HepG2 (cell line): ENCODE measurements around the gene ATP2A3. TPM values are rescaled to one million over a fixed set of nuclear protein-coding genes. Genes with fewer than 3 reads are reported as not detected.

Source experiments
- ATAC-seq: fragments of 200-7000 bp; cut with Tn5 transposase; 3 replicates; pipeline ENCODE4 v1.9.1; 2020; ENCODE audit warnings: mild to moderate bottlenecking, moderate library complexity
- BruUV-seq: library from RNA; stranded (reverse); fragments of 400-500 nt; replicated peaks from 2 replicates; lab custom pipeline; 2021; lab: Mats Ljungman, UMichigan
- CTCF ChIA-PET: fragments of 300-600 bp; formaldehyde crosslinking; extraction: SDS; loops from one replicate; lab custom pipeline; 2021; ENCODE audit warnings: low total read pairs, inconsistent platforms, low intra/inter-chr PET ratio; lab: Yijun Ruan, JAX
- POLR2A ChIA-PET: fragments of 350-600 bp; sonication (Branson Sonifier 250); formaldehyde crosslinking; loops from one replicate; lab custom pipeline; 2020; ENCODE audit warnings: antibody characterized with exemption, inconsistent platforms; lab: Yijun Ruan, JAX
- DNase-seq: peaks from one replicate; pipeline ENCODE4 v3.0.0-alpha.2; 2015; ENCODE audit warnings: low spot score
- FAIRE-seq: peaks from 3 replicates; lab custom pipeline; 2011; peaks lifted over from hg19 to GRCh38; lab: Jason Lieb, UNC
- H2AFZ ChIP-seq: one replicate; pipeline ENCODE4 v1.6.1; 2011; ENCODE audit warnings: low read length, inconsistent platforms
- H3K27ac ChIP-seq: fragments of 300-600 bp; 3 replicates; pipeline ENCODE4 v1.8.0; 2011; ENCODE audit warnings: mixed run types, mild to moderate bottlenecking, mixed read lengths, low read length, inconsistent platforms; ENCODE audit not compliant: insufficient read depth; ENCODE audit errors: extremely low read length
- H3K27me3 ChIP-seq, 2 experiments: fragments of 200-600 bp in 1 of 2; 2 replicates in 1 of 2; 3 replicates in 1 of 2; pipeline versions ENCODE4 v1.6.0 to v1.8.0; 2011; ENCODE audit warnings: low read length in 2 of 2, mild to moderate bottlenecking in 2 of 2, moderate library complexity in 2 of 2, inconsistent platforms in 1 of 2; ENCODE audit not compliant: insufficient read depth in 2 of 2, control insufficient read depth in 1 of 2
- H3K36me3 ChIP-seq, 2 experiments: fragments of 200-600 bp in 1 of 2; replicated peaks in 1 of 2; 2 replicates in 1 of 2; 3 replicates in 1 of 2; pipeline versions ENCODE4 v1.5.1 to v1.8.0; 2011; ENCODE audit warnings: low read length in 2 of 2, inconsistent platforms in 1 of 2; ENCODE audit not compliant: insufficient read depth in 2 of 2, control insufficient read depth in 1 of 2
- H3K4me1 ChIP-seq: 2 replicates; pipeline ENCODE4 v1.5.1; 2012; ENCODE audit warnings: low read length, inconsistent platforms; ENCODE audit not compliant: insufficient read depth
- H3K4me2 ChIP-seq: 2 replicates; pipeline ENCODE4 v1.6.0; 2011; ENCODE audit warnings: low read depth, low read length, inconsistent platforms
- H3K4me3 ChIP-seq, 3 experiments: fragments of 200-600 bp in 1 of 3; sonication (generic), shearing (Covaris generic) in 1 of 3; replicated peaks in 1 of 3; 2 replicates each; pipeline ENCODE4 v1.5.1; 2011 to 2016; ENCODE audit warnings: low read length in 3 of 3, inconsistent platforms in 2 of 3, low read depth in 2 of 3, mild to moderate bottlenecking in 2 of 3, control low read depth in 1 of 3, mixed read lengths in 1 of 3; ENCODE audit not compliant: insufficient read depth in 1 of 3
- H3K79me2 ChIP-seq: one replicate; pipeline ENCODE4 v1.6.1; 2011; ENCODE audit warnings: low read length, inconsistent platforms; ENCODE audit not compliant: insufficient read depth
- H3K9ac ChIP-seq: 2 replicates; pipeline ENCODE4 v1.6.0; 2011; ENCODE audit warnings: mild to moderate bottlenecking, low read depth, low read length, inconsistent platforms; ENCODE audit not compliant: insufficient read depth
- H3K9me3 ChIP-seq: 2 replicates; pipeline ENCODE4 v1.5.1; 2012; ENCODE audit warnings: mild to moderate bottlenecking, low read length
- H4K20me1 ChIP-seq: 2 replicates; pipeline ENCODE4 v1.6.0; 2011; ENCODE audit warnings: inconsistent platforms, mild to moderate bottlenecking, low read length, moderate library complexity; ENCODE audit not compliant: insufficient read depth
- ERF ChIP-seq: IDR thresholded peaks from 2 replicates; pipeline ENCODE4 v1.6.1; 2018; ENCODE audit warnings: missing biosample characterization, missing genetic modification reagents
- FOSL1 ChIP-seq: sonication (generic); formaldehyde crosslinking; IDR thresholded peaks from 2 replicates; pipeline ENCODE4 v1.9.0; 2021; ENCODE audit warnings: missing genetic modification reagents, borderline replicate concordance
- HHEX ChIP-seq: IDR thresholded peaks from 2 replicates; pipeline ENCODE4 v1.6.1; 2016; ENCODE audit warnings: control low read depth
- IRF2 ChIP-seq: IDR thresholded peaks from 2 replicates; pipeline ENCODE4 v1.6.1; 2018; ENCODE audit warnings: missing genetic modification reagents, missing compliant biosample characterization
- SCMH1 ChIP-seq: sonication (generic); formaldehyde crosslinking; IDR thresholded peaks from 2 replicates; pipeline ENCODE4 v1.9.0; 2021; ENCODE audit warnings: missing genetic modification reagents, mild to moderate bottlenecking, borderline replicate concordance
- WGBS: methylation state at CpG from one replicate; pipeline ENCODE4 v1.1.6; 2017; ENCODE audit warnings: low lambda C conversion rate; 5-methylcytosine and 5-hydroxymethylcytosine counted together
- in situ Hi-C: cut with HindIII; loops from 2 replicates; pipeline ENCODE4 v1.10.0; 2017; ENCODE audit warnings: low pct_unique_long_range_greater_than_20kb; ENCODE audit not compliant: extremely low pct_ligation_motif_present
- intact Hi-C: fragments of 100-400 bp; cut with micrococcal nuclease; formaldehyde crosslinking; loops from one replicate; pipeline ENCODE4 v1.10.0; 2022; ENCODE audit not compliant: unreplicated experiment
- polyA plus RNA-seq, 8 experiments: library from polyadenylated mRNA; depleted of rRNA in 3 of 8; stranded (reverse) in 7 of 8; unstranded in 1 of 8; fragments of >200 nt; fragmentation: Illumina TruSeq in 4 of 8; extraction: Trizol in 4 of 8; gene quantifications; 2 replicates each; pipeline versions ENCODE4 v1.2.1 to v1.2.3, GENCODE V29; 2011 to 2016; ENCODE audit warnings: low read depth in 4 of 8, missing spikeins in 1 of 8, mixed read lengths in 1 of 8; ENCODE audit not compliant: insufficient read depth in 1 of 8
- total RNA-seq, 5 experiments: library from RNA; depleted of rRNA; stranded (reverse); fragments of >200 nt; fragmentation: Illumina TruSeq; extraction: Trizol; gene quantifications; 2 replicates each; pipeline ENCODE4 v1.2.3, GENCODE V29; 2016; ENCODE audit warnings: low read depth in 1 of 5
- TF ChIP-seq, protein P1 (sequence below): sonication (generic); formaldehyde crosslinking; IDR thresholded peaks from 2 replicates; pipeline ENCODE4 v1.4.0; 2020; ENCODE audit warnings: mild to moderate bottlenecking, missing genetic modification reagents
- TF ChIP-seq, protein P2 (sequence below): sonication (generic); formaldehyde crosslinking; IDR thresholded peaks from 2 replicates; pipeline ENCODE4 v1.4.0; 2020; ENCODE audit warnings: missing genetic modification reagents
- TF ChIP-seq, protein P3 (sequence below): sonication (generic); formaldehyde crosslinking; conservative IDR thresholded peaks from 2 replicates; pipeline ENCODE4 v1.8.1; 2023; ENCODE audit warnings: missing genetic modification reagents
- TF ChIP-seq, protein P4 (sequence below): sonication (generic); formaldehyde crosslinking; IDR thresholded peaks from 2 replicates; pipeline ENCODE4 v1.9.0; 2022; ENCODE audit warnings: missing genetic modification reagents, mild to moderate bottlenecking, borderline replicate concordance
- TF ChIP-seq, protein P5 (sequence below): IDR thresholded peaks from 2 replicates; pipeline ENCODE4 v1.6.1; 2016

The ATP2A3 gene
- total and polyA plus RNA-seq, 2 of the 13 experiments (the other 11 are each of a cell fraction or from before 2014, with no cell fraction given): 0.07 TPM; not detected in 1

DNA sequence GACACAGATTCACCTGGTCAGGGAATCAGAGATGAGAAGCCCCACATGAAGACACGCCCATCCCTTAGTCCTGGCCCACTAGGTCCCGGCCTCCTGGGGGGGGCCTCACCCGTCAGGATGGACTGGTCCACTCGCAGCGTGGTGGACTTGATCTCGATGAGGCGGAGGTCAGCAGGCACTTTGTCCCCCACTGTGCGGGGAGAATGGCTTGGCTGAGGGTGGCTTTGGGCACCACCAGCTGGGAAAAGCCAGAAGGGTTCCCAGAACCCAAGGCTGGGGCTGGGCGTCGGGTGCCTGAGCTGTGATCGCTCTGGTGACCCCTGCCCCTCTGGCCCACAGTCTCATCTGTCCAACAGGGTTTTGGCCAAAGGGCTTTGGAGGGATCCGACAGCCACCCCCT is 13.7 kb downstream of the ATP2A3 start:
- peaks cover 1 to 16% of the 10 kb centered on the region in 2 experiments; a peak in 3 of 5 replicates for H3K27me3 ChIP-seq
- H3K9me3 ChIP-seq: no peaks in the 10 kb centered on the region
- H4K20me1 ChIP-seq: no peaks in the 10 kb centered on the region
- H3K4me2 ChIP-seq: no peak overlapping the region
- intact Hi-C loops (no loop called here), in situ Hi-C loops (no loop called here)
- H3K79me2 ChIP-seq: no peaks in the 10 kb centered on the region
- no peak overlapping the region for H3K4me3 ChIP-seq
- ATAC-seq (no peak), DNase-seq (no peak), FAIRE-seq (no peak)
- no peaks in the 10 kb centered on the region for H3K4me1 ChIP-seq
- H3K36me3 ChIP-seq: no peaks in the 10 kb centered on the region
- ChIA-PET CTCF (no interaction called here), POLR2A (no interaction called here)
- H3K9ac ChIP-seq: no peak overlapping the region
- H2AFZ ChIP-seq: no peak overlapping the region
- 53% methylated on average over 3 of the region's 12 CpGs for WGBS
- no TSS peak for BruUV-seq
- H3K27ac ChIP-seq: no peak overlapping the region
- no peak for TF ChIP-seq ERF
- TF ChIP-seq, protein P1, sequence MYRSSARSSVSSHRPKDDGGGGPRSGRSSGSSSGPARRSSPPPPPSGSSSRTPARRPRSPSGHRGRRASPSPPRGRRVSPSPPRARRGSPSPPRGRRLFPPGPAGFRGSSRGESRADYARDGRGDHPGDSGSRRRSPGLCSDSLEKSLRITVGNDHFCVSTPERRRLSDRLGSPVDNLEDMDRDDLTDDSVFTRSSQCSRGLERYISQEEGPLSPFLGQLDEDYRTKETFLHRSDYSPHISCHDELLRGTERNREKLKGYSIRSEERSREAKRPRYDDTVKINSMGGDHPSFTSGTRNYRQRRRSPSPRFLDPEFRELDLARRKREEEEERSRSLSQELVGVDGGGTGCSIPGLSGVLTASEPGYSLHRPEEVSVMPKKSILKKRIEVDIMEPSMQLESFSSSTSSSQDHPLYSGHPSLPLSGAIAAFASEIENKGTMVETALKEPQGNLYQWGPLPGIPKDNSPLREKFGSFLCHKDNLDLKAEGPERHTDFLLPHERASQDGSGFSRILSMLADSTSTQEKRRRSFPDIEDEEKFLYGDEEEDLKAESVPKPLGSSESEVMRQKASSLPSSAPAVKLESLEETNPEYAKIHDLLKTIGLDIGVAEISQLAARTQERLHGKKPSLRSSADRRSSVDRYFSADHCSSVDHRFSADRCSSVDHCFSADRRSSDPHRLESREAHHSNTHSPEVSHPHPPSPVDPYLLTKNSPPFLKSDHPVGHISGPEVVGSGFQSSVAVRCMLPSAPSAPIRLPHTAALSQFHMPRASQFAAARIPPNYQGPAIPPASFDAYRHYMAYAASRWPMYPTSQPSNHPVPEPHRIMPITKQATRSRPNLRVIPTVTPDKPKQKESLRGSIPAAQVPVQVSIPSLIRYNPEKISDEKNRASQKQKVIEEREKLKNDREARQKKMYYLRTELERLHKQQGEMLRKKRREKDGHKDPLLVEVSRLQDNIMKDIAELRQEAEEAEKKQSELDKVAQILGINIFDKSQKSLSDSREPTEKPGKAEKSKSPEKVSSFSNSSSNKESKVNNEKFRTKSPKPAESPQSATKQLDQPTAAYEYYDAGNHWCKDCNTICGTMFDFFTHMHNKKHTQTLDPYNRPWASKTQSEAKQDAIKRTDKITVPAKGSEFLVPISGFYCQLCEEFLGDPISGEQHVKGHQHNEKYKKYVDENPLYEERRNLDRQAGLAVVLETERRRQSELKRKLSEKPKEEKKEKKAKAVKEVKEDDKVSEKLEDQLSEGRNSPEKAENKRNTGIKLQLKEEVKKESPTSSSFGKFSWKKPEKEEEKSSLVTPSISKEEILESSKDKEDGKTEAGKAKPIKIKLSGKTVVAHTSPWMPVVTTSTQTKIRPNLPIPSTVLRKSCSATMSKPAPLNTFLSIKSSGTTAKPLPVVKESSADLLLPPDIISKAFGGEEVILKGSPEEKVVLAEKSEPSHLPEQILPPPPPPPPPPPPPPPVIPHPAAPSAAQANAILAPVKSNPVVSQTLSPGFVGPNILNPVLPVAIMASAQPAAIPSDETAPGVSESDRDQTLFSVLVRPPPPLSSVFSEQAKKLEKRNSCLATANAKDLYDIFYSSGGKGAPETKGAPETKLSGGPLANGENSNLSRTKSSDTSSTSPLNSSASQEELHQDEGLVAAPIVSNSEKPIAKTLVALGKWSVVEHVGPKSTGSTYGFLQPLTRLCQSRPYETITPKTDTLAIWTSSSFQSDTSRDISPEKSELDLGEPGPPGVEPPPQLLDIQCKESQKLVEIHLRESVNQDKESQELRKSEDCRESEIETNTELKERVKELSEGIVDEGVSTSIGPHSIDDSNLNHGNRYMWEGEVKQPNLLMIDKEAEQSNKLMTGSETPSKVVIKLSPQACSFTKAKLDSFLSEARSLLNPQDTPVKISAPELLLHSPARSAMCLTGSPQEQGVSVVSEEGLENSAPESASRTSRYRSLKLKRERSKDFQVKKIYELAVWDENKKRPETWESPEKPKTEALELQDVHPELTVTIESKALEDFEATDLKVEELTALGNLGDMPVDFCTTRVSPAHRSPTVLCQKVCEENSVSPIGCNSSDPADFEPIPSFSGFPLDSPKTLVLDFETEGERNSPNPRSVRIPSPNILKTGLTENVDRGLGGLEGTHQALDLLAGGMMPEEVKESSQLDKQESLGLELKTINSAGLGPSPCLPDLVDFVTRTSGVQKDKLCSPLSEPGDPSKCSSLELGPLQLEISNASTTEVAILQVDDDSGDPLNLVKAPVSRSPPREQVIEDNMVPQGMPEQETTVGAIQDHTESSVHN (CRISPR knock-in tag): no peak
- no peak for TF ChIP-seq SCMH1 (CRISPR knock-in tag)
- TF ChIP-seq, protein P2, sequence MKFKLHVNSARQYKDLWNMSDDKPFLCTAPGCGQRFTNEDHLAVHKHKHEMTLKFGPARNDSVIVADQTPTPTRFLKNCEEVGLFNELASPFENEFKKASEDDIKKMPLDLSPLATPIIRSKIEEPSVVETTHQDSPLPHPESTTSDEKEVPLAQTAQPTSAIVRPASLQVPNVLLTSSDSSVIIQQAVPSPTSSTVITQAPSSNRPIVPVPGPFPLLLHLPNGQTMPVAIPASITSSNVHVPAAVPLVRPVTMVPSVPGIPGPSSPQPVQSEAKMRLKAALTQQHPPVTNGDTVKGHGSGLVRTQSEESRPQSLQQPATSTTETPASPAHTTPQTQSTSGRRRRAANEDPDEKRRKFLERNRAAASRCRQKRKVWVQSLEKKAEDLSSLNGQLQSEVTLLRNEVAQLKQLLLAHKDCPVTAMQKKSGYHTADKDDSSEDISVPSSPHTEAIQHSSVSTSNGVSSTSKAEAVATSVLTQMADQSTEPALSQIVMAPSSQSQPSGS (CRISPR knock-in tag): no peak
- TF ChIP-seq, protein P3, sequence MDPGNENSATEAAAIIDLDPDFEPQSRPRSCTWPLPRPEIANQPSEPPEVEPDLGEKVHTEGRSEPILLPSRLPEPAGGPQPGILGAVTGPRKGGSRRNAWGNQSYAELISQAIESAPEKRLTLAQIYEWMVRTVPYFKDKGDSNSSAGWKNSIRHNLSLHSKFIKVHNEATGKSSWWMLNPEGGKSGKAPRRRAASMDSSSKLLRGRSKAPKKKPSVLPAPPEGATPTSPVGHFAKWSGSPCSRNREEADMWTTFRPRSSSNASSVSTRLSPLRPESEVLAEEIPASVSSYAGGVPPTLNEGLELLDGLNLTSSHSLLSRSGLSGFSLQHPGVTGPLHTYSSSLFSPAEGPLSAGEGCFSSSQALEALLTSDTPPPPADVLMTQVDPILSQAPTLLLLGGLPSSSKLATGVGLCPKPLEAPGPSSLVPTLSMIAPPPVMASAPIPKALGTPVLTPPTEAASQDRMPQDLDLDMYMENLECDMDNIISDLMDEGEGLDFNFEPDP (CRISPR knock-in tag): no peak
- no peak for TF ChIP-seq FOSL1 (CRISPR knock-in tag)
- TF ChIP-seq HHEX (CRISPR knock-in tag): no peak
- TF ChIP-seq IRF2 (CRISPR knock-in tag): no peak
- TF ChIP-seq, protein P4, sequence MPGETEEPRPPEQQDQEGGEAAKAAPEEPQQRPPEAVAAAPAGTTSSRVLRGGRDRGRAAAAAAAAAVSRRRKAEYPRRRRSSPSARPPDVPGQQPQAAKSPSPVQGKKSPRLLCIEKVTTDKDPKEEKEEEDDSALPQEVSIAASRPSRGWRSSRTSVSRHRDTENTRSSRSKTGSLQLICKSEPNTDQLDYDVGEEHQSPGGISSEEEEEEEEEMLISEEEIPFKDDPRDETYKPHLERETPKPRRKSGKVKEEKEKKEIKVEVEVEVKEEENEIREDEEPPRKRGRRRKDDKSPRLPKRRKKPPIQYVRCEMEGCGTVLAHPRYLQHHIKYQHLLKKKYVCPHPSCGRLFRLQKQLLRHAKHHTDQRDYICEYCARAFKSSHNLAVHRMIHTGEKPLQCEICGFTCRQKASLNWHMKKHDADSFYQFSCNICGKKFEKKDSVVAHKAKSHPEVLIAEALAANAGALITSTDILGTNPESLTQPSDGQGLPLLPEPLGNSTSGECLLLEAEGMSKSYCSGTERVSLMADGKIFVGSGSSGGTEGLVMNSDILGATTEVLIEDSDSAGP (CRISPR knock-in tag): no peak
- TF ChIP-seq, protein P5, sequence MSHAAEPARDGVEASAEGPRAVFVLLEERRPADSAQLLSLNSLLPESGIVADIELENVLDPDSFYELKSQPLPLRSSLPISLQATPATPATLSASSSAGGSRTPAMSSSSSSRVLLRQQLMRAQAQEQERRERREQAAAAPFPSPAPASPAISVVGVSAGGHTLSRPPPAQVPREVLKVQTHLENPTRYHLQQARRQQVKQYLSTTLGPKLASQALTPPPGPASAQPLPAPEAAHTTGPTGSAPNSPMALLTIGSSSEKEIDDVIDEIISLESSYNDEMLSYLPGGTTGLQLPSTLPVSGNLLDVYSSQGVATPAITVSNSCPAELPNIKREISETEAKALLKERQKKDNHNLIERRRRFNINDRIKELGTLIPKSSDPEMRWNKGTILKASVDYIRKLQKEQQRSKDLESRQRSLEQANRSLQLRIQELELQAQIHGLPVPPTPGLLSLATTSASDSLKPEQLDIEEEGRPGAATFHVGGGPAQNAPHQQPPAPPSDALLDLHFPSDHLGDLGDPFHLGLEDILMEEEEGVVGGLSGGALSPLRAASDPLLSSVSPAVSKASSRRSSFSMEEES (CRISPR knock-in tag): no peak
